ENCODE measurements around the gene CD79A. TPM values are rescaled to one million over a fixed set of nuclear protein-coding genes. Genes with fewer than 3 reads are reported as not detected.

The CD79A gene
- total and polyA plus RNA-seq, 11 donors = 0.37 to 0.88 (median 0.48) TPM; not detected in 7

Small RNA genes within 50 kb of the gene (microRNA-seq; reads per million reads assigned to microRNA genes)
- 0 reads per million in 4 donors for gene MIR6797

Other genes starting within 250 kb of the CD79A start
- gene CEACAM7, start 189.0 kb upstream of the CD79A start, total RNA-seq = under 1 TPM in 1 of 9 donors, not detected in 8; 0.26 TPM
- gene CEACAM7, start 189.0 kb upstream of the CD79A start, polyA plus RNA-seq = under 1 TPM in 1 of 2 donors, not detected in 1; 0.12 TPM
- under 1 TPM in 1 of 9 donors, not detected in 8; 0.75 TPM for gene CEACAM5, start 168.7 kb upstream of the CD79A start, total RNA-seq
- gene CEACAM5, start 168.7 kb upstream of the CD79A start, polyA plus RNA-seq = under 1 TPM in 1 of 2 donors, not detected in 1; 0.22 TPM
- under 1 TPM in 2 of 9 donors, not detected in 7; 0.12 to 0.53 TPM for gene CEACAM6, start 121.7 kb upstream of the CD79A start, total RNA-seq
- gene CEACAM6, start 121.7 kb upstream of the CD79A start, polyA plus RNA-seq = under 1 TPM in 1 of 2 donors, not detected in 1; 0.08 TPM
- gene CEACAM3, start 80.7 kb upstream of the CD79A start, total RNA-seq = 1 to 10 TPM in 2 of 9 donors, not detected in 7; 1.6 to 2.0 TPM
- under 1 TPM in 1 of 2 donors, not detected in 1; 0.07 TPM for gene CEACAM3, start 80.7 kb upstream of the CD79A start, polyA plus RNA-seq
- gene LYPD4, start 32.6 kb upstream of the CD79A start, total RNA-seq = not detected
- not detected for gene LYPD4, start 32.6 kb upstream of the CD79A start, polyA plus RNA-seq
- gene DMRTC2, start 32.2 kb upstream of the CD79A start, total RNA-seq = not detected
- gene DMRTC2, start 32.2 kb upstream of the CD79A start, polyA plus RNA-seq = not detected
- 1,000 to 10,000 TPM in 1 of 9 donors, 100 to 1,000 TPM in 8; 161 to 1,072 (median 585) TPM for gene RPS19, start 17.0 kb upstream of the CD79A start, total RNA-seq
- gene RPS19, start 17.0 kb upstream of the CD79A start, polyA plus RNA-seq = 1,000 to 10,000 TPM in 1 of 2 donors, 100 to 1,000 TPM in 1; 840 to 1,676 TPM
- 10 to 100 TPM; 22.8 to 89.2 (median 27.2) TPM for gene ARHGEF1, start 5.9 kb downstream of the CD79A start, total RNA-seq
- gene ARHGEF1, start 5.9 kb downstream of the CD79A start, polyA plus RNA-seq = 10 to 100 TPM; 32.1 to 44.1 TPM
- gene ERFL, start 51.2 kb downstream of the CD79A start, total RNA-seq = under 1 TPM in 1 of 9 donors, not detected in 8; 0.13 TPM
- not detected for gene ERFL, start 51.2 kb downstream of the CD79A start, polyA plus RNA-seq
- gene RABAC1, start 82.0 kb downstream of the CD79A start, total RNA-seq = 100 to 1,000 TPM in 3 of 9 donors, 10 to 100 TPM in 6; 43.2 to 128 (median 67.2) TPM
- 100 to 1,000 TPM in 1 of 2 donors, 10 to 100 TPM in 1; 97.2 to 217 TPM for gene RABAC1, start 82.0 kb downstream of the CD79A start, polyA plus RNA-seq
- 100 to 1,000 TPM; 165 to 414 (median 231) TPM for gene ATP1A3, start 117.0 kb downstream of the CD79A start, total RNA-seq
- gene ATP1A3, start 117.0 kb downstream of the CD79A start, polyA plus RNA-seq = 100 to 1,000 TPM in 1 of 2 donors, 10 to 100 TPM in 1; 48.3 to 117 TPM
- gene GRIK5, start 192.9 kb downstream of the CD79A start, total RNA-seq = 1 to 10 TPM; 1.4 to 9.0 (median 3.6) TPM
- under 1 TPM; 0.28 to 0.72 TPM for gene GRIK5, start 192.9 kb downstream of the CD79A start, polyA plus RNA-seq
- 10 to 100 TPM in 3 of 9 donors, 1 to 10 TPM in 6; 6.3 to 17.7 (median 8.8) TPM for gene ZNF574, start 198.9 kb downstream of the CD79A start, total RNA-seq
- 1 to 10 TPM; 5.1 to 6.9 TPM for gene ZNF574, start 198.9 kb downstream of the CD79A start, polyA plus RNA-seq

Data from heart left ventricle (tissue), 11 donors.